Fibroblast of mammary gland (primary cell): ENCODE data around the gene PPM1M.

ENCODE experiments used
- DNase-seq: peaks from one replicate; pipeline ENCODE4 v3.0.0-alpha.2; 2010; ENCODE audit warnings: low read depth
- H3K4me3 ChIP-seq: 2 replicates; pipeline ENCODE4 v1.5.1; 2011; ENCODE audit warnings: low read depth, mild to moderate bottlenecking, low read length, moderate library complexity; ENCODE audit not compliant: control insufficient read depth
- CTCF ChIP-seq: conservative IDR thresholded peaks from 2 replicates; pipeline ENCODE4 v1.5.1; 2011; ENCODE audit warnings: low read depth, low read length, inconsistent platforms; ENCODE audit not compliant: control insufficient read depth, insufficient read depth

The PPM1M gene

GRCh38 chr3:52245322-52246263 is at the start of gene PPM1M:
Gene PPM1M (plus strand): TSS chr3:52245759. CDS start chr3:52245825, 66 bp downstream.
- H3K4me3 ChIP-seq: peak within 1 kb of the TSS; percentile 52
- peak; percentile 21 for DNase-seq
- no peak for TF ChIP-seq CTCF

- no peak overlapping the region for H3K4me3 ChIP-seq
- peak; percentile 85 for DNase-seq
- TF ChIP-seq CTCF: no peak
These were observed 49.7 kb upstream of the PPM1M start for GRCh38 chr3:52195823-52196331.

- no peak overlapping the region for H3K4me3 ChIP-seq
- TF ChIP-seq CTCF: no peak
- no peak for DNase-seq
These were observed 48.6 kb upstream of the PPM1M start for GRCh38 chr3:52196977-52197376.

GRCh38 chr3:52197499-52197841 is 48.1 kb upstream of the PPM1M start:
- peak overlapping the region; percentile 79 for H3K4me3 ChIP-seq
- no peak for TF ChIP-seq CTCF
- no peak for DNase-seq

- peak; percentile 79 for DNase-seq
- no peak for TF ChIP-seq CTCF
- peak within 1 kb of the TSS; percentile 79 for H3K4me3 ChIP-seq
These were observed 47.5 kb upstream of the PPM1M start, which contains the start of gene ALAS1 for GRCh38 chr3:52197842-52198625. Gene ALAS1 (plus strand): TSS chr3:52198160. CDS start chr3:52199242, 1,082 bp downstream.
